ENCODE data around the gene CCM2.
"Not testable (repeated sequence)": the region's sequence is repeated elsewhere in the genome, so short reads cannot be mapped to it uniquely, and the experiment has no call there.

The CCM2 gene

DNA sequence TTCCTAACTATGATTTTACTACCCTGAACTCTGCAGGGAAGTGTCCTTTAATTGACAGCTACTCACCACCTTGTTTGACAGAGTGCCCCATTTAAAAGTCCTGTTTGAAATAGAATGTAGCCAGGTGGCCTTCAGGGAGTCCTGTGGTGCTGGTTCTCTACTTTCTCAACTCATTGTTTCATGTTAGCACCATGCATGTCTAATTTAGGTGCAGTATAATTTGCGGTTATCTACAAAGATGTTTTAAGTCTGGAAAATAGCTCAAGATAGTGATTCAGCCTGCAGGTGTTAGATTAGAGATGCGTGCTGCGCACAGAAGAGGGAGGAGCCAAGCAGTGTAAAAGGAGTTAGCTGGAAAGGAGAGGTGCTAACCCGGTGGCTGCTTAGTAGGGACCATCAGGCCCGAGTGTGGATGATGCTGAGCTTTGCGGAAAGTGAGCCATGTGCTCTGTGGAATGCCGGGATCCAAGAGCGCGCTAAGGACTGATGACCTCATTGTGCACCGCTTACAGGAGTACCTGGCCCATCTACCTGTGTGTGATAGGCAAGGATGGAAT is 1.2 kb downstream of the CCM2 start:
- no peak for DNase-seq (ENCODE audit: low spot score)

DNA sequence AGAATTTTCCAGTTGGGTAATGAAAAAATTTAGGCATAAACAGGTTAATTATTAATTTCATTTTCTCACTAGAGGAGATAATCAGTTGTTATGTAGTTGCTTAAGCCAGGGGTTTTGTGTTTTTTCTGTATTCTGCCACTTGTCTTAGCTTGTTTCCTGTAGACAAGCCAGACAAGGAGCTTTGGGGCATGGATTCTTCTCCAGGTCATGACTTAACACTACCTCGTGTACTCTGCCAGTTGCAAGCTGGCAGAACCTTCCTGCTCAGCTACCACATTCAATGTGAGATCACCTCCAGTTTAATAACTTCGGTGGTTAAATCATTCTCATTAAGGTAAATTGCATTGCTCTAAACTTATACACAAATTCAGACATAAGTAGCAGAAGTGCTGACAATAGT is 1.8 kb downstream of the CCM2 start:
- no peak for DNase-seq (ENCODE audit: low spot score)

DNA sequence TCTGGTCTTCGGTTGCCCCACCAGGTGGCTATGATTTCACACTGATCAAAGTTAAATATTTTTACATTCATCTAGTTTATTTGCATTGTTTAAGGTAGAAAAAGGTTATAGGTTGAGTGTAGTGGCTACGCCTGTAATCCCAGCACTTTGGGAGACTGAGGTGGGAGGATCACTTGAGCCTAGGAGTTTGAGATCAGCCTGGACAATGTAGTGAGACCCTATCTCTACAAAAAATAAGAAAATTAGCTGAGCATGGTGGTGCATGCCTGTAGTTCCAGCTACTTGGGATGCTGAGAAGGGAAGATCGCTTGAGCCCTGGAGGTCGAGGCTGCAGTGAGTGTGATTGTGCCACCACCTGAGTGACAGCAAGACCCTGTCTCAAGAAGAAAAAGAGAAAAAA is 3.8 kb downstream of the CCM2 start:
- DNase-seq (ENCODE audit: low spot score), result no peak

GRCh38 chr7:45007106-45007505 is 7.1 kb downstream of the CCM2 start:
- no peak for DNase-seq (ENCODE audit: low spot score)

GRCh38 chr7:45007571-45008328 is 7.7 kb downstream of the CCM2 start:
- DNase-seq (ENCODE audit: low spot score), result no peak

GRCh38 chr7:45013465-45013967 is 13.5 kb downstream of the CCM2 start:
- no peak for DNase-seq (ENCODE audit: low spot score)

DNA sequence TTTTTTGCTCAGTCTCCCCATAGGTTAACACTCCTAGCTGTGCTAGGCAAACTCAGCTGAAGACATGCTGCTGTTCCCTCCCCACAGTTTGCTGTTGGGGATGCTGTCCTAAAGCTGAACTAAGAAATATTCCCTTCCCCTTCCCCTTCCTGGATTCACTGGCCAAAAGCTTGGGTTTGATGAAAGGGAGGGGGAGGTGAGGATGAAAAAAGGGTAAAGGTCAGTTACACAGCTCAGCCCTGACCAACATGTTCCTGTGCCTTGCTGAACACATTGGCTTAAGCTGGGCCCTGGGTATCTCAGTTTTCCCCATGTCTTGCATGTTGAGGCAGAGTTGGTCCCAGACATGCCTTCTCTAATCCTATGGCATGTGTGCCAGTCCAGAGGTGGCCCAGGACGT is 15.3 kb downstream of the CCM2 start:
- no peak for DNase-seq (ENCODE audit: low spot score)

GRCh38 chr7:45017253-45017652 is 17.3 kb downstream of the CCM2 start:
- DNase-seq (ENCODE audit: low spot score), result no peak

DNA sequence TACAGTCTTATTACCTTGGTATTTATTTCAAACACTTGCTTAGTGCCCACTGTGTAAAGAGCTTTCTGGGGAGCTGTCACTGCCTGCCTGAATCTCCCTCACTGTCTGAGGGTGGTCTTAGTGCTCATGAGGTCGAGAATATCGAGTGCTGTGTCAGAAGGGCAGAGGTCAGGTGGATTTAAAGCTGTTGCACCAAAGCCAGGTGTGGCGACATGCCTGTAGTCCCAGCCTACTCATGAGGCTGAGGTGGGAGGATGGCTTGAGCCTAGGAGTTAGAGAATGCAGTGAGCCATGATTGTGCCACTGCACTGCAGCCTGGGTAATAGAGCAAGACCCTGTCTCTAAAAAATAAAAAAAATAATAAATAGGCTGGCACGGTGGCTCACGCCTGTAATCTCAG is 20.9 kb downstream of the CCM2 start:
- DNase-seq (ENCODE audit: low spot score), result no peak

DNA sequence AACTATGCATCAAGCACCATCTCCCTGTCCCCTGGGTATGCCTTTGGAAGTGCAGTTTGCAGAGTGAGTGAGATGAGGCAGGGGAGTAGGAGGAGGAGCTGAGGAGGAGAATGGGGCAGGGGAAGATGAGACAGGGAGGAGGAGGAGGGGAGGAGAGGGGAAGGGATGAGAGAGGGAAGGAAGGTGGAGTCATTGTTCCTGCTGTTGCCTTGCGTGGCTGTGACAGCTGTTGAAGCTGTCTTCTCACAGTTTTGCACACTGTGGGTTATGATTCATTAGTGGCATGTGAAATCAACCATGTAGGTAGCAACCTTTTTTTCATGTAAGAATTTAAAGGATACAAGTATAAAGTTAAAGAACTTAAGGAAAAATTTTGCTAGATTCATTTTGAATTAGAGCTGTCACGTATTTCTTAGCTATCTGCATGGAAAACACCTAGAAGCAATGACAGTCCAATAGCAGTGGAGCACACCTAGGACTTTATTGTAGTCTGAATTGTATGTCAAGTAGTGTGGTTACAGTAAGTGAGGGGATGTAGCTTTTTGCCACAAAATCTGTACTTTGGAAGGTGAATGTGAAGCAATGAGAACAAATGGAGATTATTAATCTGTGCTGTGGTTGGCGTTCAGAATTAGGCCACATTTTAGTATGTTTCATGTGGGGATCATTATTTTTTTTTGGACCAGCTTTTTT is 21.7 kb downstream of the CCM2 start:
- peak; percentile 18 for DNase-seq (ENCODE audit: low spot score)

GRCh38 chr7:45024126-45024744 is 24.2 kb downstream of the CCM2 start:
- no peak for DNase-seq (ENCODE audit: low spot score)

GRCh38 chr7:45025473-45025872 is 25.5 kb downstream of the CCM2 start:
- DNase-seq (ENCODE audit: low spot score), result not testable (repeated sequence)

DNA sequence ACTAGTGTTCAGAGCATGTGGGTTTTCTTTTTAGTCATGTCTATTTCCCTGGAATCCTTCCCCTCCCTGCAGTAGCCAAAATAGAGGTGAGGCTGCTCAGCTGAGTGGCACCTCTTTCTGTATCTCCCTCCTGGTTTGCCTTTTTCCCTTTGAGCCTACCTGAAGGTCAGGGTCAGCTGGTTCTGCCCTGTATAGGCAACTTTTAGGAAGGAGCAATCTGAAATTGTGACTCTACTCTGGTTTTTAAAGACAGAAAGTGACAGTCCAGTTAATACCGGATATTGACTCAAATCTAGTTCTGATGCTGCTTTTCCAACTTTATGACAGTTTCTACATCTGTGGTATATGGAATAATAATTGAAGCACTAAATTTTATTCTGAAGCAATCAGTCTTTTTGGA is 26.0 kb downstream of the CCM2 start:
- no peak for DNase-seq (ENCODE audit: low spot score)

DNA sequence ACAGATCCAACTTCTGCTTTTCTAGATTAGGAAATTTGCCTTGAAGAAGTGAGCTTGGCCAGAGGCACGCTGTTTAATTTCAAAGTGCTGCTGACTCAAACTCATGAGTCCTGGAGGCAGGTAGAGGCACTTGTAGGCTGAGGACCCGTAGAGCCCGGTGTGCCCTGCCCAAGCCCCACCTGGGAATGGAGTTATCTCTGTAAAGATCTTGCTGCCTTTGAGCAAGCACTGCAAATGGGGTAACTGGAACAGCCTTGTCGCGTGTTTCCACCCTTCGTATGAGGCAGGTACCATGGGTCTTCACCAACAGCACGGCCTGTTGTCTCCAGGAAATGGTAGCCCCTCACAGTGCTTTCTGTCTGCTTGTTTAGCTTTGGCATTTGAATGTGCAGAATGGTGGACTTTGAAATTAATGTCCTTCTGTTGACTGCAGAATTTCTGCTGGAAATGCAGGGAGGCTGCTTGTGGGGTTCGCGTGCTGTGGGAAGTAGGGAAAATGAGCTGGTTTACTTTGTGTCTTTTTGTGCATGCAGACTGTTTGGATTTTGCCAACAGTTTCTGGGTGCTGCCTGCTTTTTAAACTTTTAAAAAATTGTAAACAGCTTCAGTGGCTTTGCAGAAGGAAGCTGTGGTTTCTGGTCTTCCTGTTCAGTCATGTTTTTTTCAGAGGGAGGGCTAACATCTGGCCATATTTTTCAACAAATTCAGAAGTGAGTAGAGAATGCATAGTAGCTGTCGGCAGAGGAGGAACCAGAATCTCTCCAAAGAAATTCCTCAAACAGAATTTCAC is 27.2 kb downstream of the CCM2 start:
- peak; percentile 23 for DNase-seq (ENCODE audit: low spot score)

- no peak for DNase-seq (ENCODE audit: low spot score)
Observed at GRCh38 chr7:45027774-45028114, 27.7 kb downstream of the CCM2 start.

DNA sequence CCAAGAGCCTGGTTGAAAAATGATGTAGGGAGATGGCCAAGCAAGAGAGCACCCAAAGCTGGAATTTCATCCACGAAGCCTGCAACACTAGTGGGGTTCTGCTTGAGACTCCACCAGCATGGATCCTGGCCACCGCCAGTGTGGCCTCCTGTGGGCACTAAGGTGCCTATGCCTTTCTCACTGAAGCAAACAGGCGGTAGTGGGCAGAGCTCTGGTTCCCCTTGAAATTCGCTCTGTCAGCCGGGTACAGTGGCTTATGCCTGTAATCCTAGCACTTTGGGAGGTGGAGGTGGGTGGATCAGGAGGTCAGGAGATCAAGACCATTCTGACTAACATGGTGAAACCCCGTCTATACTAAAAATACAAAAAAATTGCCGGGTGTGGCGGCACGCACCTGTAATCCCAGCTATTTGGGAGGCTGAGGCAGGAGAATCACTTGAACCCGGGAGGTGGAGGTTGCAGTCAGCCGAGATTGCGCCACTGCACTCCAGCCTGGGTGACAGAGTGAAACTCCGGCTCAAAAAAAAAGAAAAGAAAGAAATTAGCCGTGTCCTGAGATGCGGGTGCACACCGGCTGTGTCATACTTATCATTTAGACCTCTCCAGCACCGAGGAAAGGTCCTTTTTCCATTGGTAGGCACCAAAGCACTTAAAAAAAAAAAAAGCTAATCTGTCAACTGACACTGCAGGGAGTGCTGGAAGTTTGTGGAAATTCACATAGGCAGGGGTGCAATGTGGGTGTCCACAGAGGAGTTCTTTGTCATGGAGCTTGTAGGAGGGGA is 28.3 kb downstream of the CCM2 start:
- DNase-seq (ENCODE audit: low spot score), result no peak

DNA sequence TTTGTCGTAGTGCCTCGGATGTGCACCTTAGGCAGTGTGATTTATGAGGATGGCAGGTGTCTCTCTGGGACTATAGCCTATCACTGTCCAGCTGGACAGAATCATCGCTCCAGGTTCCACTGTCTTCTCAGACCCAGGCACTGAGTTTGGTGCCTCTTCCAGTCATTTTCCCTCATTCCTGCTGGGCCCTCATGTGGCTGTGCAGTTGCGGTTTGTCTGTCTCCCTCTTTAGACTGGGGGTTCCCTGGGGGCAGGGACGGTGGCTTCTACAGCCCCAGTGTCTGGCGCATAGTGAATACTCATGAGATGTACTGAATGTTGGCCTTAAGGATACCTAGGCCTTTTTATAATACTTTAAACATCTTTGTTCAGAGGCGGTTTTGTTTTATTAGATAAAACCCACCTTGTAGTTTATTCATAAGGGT is 28.9 kb downstream of the CCM2 start:
- no peak for DNase-seq (ENCODE audit: low spot score)

DNA sequence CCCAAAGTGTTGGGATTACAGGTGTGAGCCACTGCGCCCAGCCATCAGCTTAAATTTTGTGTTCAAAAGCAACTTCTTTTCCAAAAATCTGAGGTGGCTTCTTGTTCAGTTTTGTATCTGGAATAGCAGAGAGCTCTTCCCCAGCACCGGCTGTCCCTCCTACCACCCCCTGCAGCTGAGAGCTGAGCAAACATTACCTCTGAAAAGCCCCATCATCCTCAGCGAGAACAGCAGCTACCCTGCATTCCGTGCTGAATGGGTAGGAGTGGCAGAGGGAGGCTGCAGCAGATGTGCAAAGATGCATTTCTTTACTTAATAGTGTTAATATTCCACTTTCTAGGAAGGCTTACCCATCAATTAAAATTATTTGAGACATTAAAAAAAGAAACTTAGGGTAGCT is 31.8 kb downstream of the CCM2 start:
- no peak for DNase-seq (ENCODE audit: low spot score)

DNA sequence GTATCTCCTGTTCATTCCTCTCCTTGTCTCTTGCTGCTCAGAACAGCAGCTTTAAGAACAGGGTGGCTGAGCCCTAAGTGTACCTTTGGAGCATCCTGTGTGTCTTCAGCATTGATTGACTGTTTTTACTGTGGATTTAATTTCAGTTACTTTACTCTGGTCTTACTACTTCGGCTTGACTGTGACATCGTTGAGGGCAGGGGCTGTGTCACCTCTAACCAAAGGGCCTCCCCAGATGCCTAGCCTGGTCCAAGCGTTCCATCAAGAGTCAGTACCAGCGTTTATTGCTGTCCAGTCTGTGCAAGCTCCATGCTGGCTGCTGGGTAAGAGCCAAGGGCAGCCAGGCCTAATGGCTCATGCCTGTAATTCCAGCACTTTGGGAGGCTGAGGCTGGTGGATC is 32.4 kb downstream of the CCM2 start:
- DNase-seq (ENCODE audit: low spot score), result no peak

GRCh38 chr7:45033261-45033930 is 33.4 kb downstream of the CCM2 start:
- peak; percentile 13 for DNase-seq (ENCODE audit: low spot score)

GRCh38 chr7:45033931-45034290 is 33.9 kb downstream of the CCM2 start:
- no peak for DNase-seq (ENCODE audit: low spot score)

Measured in hepatic stellate cell (primary cell).